Gastrocnemius medialis (tissue), 4 donors: ENCODE results near the gene ZBTB7C.

ENCODE experiments used
- CTCF ChIP-seq, 5 experiments: fragments of 450-650 bp in 3 of 5; fragments of 200-600 bp in 2 of 5; sonication (generic) in 2 of 5; IDR thresholded peaks in 4 of 5; conservative IDR thresholded peaks in 1 of 5; 1 replicate in 4 of 5; 2 replicates in 1 of 5; pipeline ENCODE4 v1.5.1; 2016 to 2019; ENCODE audit warnings: antibody characterized with exemption in 5 of 5, mild to moderate bottlenecking in 3 of 5, moderate library complexity in 3 of 5
- POLR2A ChIP-seq, 2 donors: fragments of 450-650 bp; IDR thresholded peaks; one replicate each; pipeline ENCODE4 v1.6.1; 2017; ENCODE audit warnings: antibody characterized with exemption in 2 of 2, mild to moderate bottlenecking in 2 of 2, moderate library complexity in 2 of 2

- no peak for TF ChIP-seq CTCF (IDR thresholded peaks at IDR 0.05 in 4 of 5, conservative IDR thresholded peaks at IDR 0.05 in 1 of 5)
- TF ChIP-seq POLR2A (IDR thresholded peaks at IDR 0.05), result no peak
Observed at GRCh38 chr18:48116017-48116416, 293.2 kb downstream of the ZBTB7C start.
